Endometrium (tissue), 2 donors: Measurements from ENCODE around the gene RASD2.

Experiments used
- FAIRE-seq: peaks from 2 replicates; lab custom pipeline; 2012; peaks lifted over from hg19 to GRCh38; lab: Jason Lieb, UNC
- donor health status: control.
- donor health status: control.

The RASD2 gene

DNA sequence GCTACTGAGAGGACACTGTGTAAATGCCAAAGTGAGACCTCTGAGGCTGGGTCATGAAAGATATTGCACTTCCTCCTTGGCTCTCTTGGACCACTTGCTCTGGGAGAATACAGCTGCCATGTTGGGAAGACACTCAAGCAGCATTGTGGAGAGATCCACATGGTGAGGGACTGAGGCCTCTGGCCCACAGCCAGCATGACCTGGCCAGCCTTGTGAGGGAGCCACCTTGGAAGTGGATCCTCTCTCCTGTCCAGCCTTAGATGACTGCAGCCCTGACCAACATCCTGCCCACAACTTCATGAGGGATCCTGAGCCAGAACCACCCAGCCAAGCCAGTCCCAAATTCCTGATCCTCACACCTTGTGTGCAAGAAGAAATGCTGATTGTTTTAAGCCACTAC is 46.1 kb downstream of the RASD2 start:
- FAIRE-seq = no peak

DNA sequence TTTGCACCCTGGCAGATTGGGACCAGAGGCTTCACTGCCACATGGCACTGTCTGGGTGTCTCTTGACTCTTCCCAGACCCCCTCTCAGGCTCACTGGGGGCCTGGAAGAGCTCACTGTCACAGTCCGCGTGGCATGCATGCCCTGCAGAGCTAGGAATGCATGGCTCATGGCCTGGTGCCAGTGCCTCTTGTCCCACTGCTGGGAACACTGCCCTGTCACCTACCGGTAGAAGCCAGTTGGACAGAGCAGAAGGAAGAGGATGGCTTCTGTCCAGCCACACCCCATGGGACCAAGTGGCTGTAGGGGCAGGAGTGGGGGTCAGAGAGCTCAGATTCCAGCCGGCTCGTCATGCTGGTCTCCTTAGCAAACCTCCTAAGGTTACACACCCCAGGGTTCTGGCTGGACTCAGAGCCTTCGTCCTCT is 46.8 kb downstream of the RASD2 start:
- no peak for FAIRE-seq

DNA sequence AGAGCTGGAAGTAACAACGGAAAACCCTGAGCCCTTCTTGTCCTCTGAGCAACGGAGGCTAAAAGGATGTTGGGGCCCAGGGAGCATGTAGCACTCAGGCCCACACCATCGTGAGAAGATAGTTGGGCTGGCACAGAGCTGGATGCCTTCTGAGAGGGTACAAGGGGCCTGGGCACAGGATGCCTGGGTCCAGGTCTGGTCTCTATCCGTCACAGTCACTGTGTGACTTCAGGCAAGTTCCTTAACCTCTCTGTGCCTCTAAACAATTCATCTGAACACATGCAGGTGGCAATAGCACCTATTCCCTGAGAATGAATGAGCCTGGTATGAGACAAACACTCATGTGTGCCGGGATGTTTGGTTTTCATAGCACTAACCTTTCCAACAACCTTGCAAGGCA is 47.3 kb downstream of the RASD2 start:
- FAIRE-seq = no peak

DNA sequence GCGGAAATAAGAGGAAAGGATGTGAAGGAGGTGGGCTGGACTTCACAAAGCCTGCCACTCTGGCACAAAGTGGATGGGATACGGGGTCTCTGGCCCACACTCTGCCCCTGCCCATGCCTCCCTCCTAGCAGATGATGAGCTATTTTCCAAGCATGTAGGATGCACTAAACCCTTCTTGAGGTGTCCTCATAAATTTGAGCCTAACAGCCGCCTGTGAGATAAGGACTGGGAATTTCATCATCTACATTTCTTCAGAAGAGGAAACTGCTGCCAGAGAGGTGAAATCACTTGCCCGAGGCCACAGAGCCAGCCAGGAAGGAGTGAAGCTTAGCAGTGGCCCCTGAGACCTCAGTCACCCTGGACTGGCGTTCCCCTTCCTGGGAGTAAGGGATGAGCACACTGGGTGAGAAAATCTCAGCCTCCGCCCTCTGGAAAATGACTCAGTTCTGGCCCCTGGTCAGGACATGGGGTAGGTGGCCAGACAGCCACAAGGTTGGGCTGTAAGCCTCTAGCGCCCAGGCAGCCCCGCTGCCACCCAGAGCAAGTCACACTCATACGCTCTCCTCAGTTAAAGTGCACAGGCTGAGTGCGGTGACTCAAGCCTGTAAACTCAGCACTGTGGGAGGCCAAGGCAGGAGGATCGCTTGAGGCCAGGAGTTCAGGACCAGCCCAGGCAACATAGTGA is 48.6 kb downstream of the RASD2 start:
- no peak for FAIRE-seq

DNA sequence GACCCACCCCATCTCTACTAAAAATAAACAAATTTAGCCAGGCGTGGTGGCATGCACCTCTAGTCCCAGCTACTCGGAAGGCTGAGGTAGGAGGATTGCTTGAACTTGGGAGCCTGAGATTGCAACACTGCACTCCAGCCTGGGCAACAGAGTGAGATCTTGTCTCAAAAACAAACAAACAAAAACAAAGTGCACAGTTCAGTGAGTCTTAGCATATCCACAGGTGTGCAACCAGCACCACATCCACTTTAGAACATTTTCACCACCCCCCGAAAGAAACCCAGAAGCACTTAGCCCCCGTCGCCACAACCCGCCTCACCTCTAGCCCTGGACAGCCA is 49.1 kb downstream of the RASD2 start:
- no peak for FAIRE-seq

DNA sequence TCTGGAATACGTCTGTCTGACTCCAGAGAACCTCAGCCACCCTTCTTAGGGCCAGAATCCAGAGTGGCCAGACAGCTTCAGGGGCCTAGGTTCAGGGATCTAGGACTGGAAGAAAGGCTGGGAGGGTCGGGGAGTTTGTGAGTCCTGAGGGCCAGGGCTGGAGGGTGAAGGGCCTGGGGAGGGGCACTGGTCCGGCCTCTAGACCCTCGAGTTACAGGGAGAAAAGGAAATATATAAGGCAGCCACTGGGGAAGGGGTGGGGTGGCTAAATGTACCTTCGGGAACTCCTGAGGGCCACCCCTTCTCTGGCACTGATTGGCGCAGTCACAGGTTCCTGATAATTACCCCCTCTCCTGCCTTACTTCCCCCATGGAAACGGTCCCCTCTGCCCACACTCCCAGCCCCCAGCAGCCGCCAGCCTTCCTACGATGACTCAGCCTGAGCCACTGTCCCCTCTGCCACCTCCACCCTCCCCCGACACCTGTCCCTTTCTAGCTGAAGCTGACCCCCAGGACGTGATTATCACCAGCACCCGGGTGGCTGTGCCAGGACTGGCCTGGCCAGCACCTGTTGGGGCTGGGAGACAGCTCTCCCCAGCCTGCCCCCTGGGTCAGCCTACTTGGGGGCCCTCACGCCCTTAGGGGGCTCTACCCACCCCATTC is 50.1 kb downstream of the RASD2 start:
- no peak for FAIRE-seq

DNA sequence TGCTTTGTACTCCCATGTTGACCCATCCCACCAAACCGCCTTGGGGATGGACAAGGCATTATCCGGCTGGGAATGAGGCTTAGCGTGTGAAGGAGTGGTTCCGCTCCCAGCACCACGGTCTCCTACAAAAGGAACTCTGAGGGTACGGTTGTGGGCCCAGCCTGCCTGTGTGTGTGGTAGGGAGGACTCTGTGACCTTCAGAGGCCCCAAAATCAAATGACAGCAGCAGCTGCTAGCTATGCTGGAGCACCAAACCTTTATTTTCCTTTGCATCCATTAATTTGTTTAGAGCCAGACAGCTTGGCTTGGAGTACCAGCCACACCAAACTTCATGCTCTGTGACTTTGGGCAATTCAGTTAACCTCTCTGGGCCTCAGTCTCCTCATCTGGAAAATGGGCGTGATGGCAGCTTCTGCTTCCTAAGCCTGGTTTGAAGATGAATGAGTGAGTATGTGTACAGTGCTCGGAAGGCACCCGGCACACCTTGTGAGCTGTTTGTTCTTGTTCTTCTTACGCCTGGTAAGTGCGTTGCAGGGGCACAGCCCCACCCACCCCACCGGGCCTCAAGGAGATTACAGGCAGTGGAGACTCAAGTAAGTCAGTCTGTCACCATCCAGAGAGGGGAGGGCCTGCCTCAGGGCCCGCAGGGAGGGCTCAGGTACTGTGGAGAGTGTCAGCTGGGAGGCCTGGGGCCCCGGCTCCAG is 51.2 kb downstream of the RASD2 start:
- no peak for FAIRE-seq

DNA sequence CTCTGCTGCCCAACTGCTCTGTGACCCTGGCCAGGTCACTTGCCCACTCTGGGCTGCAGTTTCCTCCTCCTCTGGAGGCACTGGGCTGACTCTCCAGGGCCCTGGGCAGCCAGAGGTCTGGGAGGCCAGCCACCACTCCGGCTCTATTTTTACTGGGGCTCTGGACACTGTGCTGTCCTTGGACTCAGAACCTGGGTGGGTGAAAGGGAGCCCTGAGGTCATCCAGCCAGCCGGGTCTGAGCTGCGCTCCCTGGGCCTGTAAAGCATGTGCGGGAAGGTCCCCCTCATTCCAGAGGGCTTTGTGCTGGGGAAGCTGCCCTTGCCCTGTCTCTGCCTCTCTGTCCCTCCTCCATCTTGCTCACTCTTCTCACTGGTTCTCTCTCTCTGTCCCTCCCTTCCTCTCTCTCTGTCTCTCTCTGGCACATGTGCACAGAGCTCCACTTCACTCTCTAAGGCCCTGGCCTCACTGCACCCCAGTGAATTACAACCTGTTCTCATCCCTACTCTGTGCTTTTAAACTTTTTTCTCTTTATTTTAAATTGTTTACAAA is 51.9 kb downstream of the RASD2 start:
- no peak for FAIRE-seq

DNA sequence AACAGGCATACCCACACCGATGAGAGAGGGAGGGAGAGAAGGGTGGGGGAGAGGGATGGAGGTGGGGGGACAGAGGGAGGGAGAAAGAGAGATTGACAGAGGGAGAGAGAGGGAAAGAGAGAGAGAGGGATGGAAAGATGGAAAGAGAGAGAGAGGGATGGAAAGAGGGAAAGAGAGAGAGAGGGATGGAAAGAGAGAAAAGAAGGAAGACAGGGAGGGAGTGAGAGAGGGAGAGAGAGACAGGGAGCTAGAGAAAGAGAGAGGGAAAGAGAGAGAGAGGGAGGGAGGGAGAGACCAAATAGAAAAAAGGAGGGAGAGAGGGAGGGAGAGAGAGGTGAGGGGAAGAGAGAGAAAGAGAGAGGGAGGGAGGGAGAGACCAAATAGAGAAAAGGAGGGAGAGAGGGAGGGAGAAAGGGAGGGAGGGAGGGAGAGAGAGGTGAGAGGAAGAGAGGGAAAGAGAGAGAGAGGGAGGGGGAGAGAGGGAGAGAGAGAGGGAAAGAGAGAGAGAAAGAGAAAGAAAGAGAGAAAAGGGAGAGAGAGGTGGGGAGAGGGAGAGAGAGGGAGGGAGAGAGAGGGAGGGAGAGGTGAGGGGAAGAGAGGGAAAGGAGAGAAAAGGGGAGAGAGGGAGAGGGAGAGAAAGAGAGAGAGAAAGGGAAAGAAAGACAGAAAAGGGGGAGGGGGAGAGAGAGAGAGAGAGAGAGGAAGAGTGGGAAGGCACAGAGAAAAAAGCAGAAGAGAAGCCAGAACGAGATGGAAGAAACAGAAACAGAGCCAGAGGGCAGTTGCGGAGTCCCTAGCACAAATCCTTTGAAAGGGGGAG is 52.6 kb downstream of the RASD2 start:
- no peak for FAIRE-seq

DNA sequence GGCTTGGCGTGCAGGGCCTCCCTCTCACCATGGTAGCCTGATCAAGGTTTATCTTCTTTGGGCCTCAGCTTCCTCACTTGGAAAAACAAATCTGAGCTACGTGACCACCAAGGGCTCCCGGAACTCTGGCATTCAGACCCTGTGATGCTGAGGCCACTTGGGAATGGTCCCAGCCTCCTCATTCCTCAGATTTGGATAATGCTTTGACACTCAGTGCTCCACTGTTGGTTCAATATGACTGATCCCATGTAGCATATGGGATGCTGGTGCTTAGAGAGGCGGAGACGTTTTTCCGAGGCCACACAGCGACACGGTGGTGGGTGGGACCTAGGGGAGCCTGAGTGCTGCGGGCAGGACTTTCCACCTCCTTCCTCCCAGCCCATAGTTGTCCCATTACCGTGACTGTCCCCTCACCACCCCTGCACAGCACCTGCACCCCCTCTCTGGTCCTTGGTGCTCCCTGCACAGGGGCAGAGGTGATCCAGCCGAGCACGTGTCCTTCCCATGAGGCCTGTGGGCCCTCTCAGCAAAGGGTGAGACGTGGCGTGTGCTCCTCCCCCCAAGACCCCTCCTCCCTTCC is 53.4 kb downstream of the RASD2 start:
- FAIRE-seq = no peak

DNA sequence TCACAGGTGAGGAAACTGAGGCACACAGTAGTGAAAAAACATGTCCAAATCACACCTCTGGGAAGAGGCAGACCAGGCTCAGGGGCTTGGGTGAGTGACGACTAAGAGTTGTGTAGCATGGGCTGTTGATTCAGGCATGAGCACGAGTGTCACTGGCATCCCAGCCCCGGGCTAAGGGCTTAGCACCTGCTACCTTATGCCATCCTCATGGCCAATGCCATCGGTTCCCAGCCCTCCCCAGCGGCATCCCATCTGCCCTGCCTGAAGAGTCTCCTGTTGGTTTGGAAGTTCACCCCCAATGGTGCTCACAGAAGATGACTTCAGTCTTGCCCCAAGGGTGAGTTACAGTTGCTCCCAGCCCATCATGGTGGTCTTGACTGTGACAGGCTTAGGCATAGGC is 54.1 kb downstream of the RASD2 start:
- FAIRE-seq = no peak

DNA sequence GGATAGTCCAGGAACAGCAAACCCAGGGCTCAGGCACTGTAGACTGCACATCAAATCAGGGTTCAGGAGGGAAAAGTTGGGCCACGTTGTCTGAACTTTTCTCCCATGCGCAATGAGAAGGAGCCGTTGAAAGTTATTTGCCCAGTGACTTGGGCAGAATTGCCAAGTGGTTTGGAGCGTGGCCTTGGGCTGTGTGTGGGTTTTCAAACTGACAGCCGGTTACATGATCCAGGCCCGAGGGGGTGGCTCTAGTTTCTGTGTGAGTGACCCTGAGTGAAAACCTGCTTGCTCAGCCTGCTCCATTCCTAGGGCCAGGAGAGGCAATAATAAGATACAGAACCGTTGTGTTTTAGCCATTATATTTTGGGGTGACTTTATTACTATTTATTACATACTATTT is 56.2 kb downstream of the RASD2 start:
- FAIRE-seq = no peak

DNA sequence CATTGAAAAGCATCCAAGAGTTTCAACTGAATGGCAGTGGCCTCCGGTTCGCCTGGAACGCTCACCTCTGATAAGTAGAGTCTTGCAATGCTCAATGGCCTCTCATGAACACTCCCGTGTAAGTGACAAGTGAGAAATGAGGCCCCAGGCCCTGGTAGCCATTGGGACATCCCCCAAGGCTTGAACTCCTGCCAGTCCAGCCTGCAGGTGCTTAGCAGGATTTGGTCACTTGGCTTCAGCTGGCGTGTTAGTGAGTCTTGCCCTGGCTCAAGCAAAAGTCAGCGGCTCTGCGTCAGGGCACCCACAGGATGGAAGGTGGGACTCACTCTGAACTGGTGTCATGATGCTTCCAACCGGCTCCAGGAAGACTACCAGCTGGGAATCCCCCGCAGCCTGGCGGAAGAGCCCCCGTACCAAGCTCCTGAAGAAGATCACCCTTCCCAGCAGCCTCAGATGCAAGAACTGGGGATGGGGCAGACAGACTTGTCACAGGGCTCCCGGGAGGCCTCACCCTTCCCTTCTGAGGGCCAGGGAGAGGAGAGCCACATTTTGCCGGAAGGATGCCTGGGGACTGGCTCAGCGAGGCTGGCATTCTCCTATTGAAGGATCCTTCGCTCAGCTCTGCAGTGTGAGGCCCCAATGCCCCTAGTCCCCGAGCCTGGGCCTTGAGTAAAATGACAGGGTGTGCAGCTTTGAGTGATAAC is 57.2 kb downstream of the RASD2 start:
- FAIRE-seq = no peak

DNA sequence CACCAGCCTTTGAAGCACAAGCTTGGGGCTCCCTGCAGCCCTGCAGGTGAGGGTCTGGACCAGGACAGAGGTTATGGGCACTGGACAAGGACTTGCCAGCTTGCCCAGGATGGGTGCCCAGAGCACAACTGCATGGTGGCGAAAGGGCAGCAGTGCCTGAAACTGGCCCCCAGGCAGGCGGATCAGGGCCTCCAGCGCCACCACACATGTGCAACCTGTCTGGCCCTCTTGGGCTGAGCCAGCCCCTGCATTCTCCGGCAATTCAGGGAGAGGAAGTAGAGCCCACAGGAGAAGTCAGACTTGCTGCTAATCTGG is 57.7 kb downstream of the RASD2 start:
- FAIRE-seq = no peak

DNA sequence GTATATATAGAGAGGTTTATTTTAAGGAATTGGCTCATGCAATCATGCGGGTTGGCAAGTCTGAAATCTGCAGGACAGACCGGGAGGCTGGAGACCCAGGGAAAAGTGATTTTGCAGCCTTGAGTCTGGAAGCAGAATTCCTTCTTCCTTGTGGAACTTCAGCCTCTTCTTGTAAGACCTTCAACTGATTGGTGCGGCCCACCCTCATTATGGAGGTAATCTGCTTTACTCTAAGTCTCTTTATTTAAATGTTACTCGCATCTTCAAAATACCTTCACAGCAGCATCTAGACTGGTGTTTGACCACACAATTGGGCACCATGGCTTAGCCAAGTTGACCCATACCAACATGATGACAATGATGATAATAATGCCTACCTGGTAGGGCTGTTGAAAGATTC is 58.7 kb downstream of the RASD2 start:
- no peak for FAIRE-seq

DNA sequence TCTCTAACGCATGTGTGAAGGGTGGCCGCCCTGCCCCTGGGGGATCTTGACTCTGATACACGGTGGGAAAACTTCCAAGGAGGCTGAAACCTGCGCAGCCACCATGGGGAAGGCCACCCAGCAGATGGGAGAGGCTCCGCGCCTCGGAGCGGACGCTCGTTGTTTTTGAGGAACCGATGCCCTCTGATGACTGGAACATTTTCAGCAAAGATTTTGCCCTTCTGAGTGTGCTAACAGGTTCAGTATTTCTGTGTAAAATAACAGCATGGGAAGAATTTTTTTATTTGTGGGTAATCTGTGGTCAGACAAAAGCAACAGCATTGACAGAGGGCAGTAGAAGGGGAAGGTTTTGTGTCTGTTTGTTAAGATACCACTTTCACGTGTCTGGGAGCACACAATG is 59.8 kb downstream of the RASD2 start:
- FAIRE-seq = no peak

DNA sequence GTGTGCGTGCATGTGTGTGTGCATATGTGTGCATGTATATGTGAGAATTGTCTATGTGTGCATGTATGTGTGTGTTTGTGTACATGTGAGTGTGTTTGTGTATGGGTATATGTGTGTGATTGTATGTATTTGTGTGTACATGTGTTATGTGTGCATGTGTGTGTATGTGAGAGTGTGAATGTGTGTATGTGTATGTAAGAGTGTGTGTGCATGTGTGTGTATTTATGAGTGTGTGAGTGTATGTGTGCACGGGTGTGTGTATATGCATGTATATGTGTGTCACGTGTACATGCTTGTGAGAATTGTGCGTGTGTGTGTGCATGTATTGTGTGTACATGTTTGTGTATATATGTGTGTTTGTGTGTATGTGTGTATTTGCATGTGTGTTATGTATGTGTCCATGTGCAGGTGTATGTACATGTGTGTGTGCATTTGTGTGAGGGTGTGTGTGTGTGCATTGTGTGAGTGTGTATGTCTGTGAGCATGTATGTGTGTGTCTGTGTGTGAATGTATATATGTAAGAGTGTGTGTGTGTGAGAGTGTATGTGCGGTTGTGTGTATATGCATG is 60.5 kb downstream of the RASD2 start:
- FAIRE-seq = no peak

DNA sequence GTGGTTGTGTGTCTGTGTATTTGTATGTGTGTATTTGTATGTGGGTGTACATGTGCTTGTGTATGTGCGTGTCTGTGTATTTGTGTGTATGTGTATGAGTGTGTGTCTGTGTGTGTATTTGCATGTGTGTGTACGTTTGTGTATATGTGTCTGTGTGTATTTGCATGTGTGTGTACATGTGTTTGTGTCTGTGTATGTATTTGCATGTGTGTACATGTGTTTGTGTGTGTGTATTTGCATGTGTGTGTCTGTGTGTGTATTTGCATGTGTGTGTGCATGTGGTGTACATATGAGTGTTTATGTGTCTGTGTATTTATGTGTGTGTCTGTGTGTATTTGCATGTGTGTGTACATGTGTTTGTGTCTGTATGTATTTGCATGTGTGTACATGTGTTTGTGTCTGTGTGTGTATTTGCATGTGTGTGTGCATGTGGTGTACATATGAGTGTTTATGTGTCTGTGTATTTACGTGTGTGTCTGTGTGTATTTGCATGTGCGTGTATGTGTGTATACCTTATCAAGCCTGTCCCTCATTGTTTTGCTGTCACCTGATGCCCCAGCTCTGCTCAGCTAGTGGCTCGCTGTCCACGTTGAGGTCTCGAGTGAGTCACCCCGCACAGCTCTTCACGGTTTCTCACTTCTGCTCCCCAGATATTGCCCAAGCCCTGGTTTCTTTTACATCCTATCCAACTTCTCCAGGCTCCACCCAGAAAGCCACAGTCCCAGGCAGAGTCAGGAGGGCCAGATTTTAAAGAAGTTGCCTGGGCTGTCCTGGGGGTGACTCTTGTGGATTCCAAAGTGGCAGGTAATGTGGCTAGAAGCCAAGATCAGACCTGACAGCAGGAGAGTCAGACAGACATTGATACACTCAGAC is 61.3 kb downstream of the RASD2 start:
- FAIRE-seq = no peak
